AG10803 (cell line): ENCODE results near the gene GAA.

Source experiments
- DNase-seq: peaks from one replicate; pipeline ENCODE4 v3.0.0; 2010; ENCODE audit warnings: low read depth
- H3K4me3 ChIP-seq: 2 replicates; pipeline ENCODE4 v1.5.1; 2011; ENCODE audit warnings: mild to moderate bottlenecking, low read length, control low read depth
- CTCF ChIP-seq: conservative IDR thresholded peaks from 2 replicates; pipeline ENCODE4 v1.5.1; 2011; ENCODE audit warnings: mild to moderate bottlenecking, low read length, control low read depth, inconsistent platforms

GAA gene

DNA sequence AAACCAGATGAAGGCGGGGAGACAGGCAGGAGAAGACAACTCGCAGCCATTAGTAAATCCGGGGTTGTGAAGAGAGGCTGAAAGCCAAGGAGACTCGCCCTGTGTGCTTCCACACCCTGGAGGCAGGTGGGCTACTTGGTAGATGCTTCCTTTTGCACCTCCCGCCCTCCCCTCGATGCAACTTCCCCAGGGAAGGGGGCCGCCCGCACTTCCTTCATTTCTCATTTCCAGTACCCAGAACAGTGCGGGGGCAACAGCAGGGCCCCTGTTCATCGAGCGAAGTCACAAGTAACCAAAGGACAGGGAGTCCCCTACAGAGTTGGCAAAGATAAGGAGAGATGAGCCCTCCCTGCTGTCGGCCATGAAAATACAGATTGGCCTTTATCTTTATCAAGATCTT lies 40.0 kb upstream of the GAA start:
- DNase-seq = no peak
- TF ChIP-seq CTCF = no peak
- no peak overlapping the region for H3K4me3 ChIP-seq

GRCh38 chr17:80063830-80064585 lies 37.4 kb upstream of the GAA start:
- TF ChIP-seq CTCF = no peak
- H3K4me3 ChIP-seq = no peak overlapping the region
- peak; percentile 25 for DNase-seq

GRCh38 chr17:80064696-80065095 lies 36.7 kb upstream of the GAA start:
- no peak for DNase-seq
- no peak overlapping the region for H3K4me3 ChIP-seq
- no peak for TF ChIP-seq CTCF

DNA sequence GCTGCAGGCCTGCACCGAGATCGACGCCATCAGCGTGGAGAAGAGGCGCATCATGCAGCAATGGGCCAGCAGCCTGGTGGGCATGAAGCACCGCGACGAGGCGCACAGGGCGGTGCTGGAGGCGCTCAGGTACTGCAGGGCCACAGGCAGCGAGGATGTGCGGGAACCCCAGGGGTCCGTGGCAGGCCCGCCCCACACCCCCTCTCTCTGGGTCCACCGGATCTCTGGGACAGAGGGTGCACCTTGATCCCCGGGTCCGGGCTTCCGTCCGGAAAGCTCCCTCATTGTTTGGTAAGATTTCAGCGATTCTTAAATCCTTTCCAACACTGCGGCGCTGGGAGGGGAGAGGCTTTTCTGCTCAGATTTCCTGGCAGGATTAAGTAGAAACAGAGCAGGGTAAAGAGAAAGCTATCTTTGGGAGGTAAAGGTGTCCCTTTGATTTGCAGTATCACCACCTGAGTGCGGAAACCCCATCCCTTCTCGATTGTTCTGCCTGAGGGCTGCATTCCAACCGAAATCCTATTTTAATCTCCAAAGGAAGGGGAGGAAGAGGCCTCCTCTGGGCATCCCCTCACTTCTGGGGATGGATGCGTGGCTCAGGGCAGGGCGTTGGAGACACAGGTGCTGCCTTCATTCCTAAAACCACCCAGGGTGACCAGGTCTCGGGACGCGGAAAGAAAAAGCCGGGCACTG lies 35.8 kb upstream of the GAA start:
- no peak for TF ChIP-seq CTCF
- no peak overlapping the region for H3K4me3 ChIP-seq
- no peak for DNase-seq

DNA sequence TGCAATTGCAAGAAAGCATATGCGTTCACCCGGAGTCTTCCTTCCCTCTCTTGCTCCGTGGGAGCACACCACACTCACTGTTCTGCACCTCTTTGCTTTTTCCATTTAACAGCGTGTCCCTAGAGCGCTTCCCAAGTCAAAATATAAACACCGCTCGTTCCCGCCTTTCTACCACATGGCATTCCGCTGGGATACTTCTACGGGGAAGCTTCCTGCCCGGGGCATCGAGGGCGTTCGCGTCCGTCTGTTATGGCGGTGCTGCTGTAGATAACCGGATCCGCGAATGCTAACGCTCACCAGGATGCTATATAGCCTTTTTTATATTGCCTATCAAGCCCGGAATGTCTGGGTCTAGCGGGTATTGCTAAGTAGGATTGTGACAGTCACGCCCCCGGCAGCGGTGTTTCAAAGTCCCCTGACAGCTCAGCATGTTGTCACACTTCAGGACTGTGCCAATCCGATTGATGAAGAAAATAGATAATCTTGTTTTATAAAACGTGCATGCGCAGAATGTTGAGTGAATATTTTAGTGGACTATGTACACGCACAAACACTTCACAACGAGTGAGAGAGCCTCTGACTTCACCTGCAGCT lies 33.9 kb upstream of the GAA start:
- H3K4me3 ChIP-seq = no peak overlapping the region
- no peak for DNase-seq
- TF ChIP-seq CTCF = no peak

GRCh38 chr17:80068301-80069222 lies 32.8 kb upstream of the GAA start:
- peak; percentile 8 for DNase-seq

More at GRCh38 chr17:80068301-80069222, 32.8 kb upstream of the GAA start:
- TF ChIP-seq CTCF = no peak
- no peak overlapping the region for H3K4me3 ChIP-seq
